Central memory CD4-positive, alpha-beta T cell (primary cell): ENCODE results near the gene SUMF2.
"Not testable (repeated sequence)": the region's sequence is repeated elsewhere in the genome, so short reads cannot be mapped to it uniquely, and the experiment has no call there.

ENCODE experiments used
- DNase-seq: peaks from one replicate; pipeline ENCODE4 v3.0.0; 2022
- total RNA-seq, 3 experiments: gene quantifications; one replicate each; lab custom pipeline; 2026; lab: John Stamatoyannopoulos, UW

The SUMF2 gene
- 78.1 to 118 (median 107) reads per million in 3 experiments for total RNA-seq

- peak; percentile 91 for DNase-seq
Observed at GRCh38 chr7:56063882-56064625, at the start of gene SUMF2. SUMF2 (plus strand) TSS chr7:56064286; CDS start chr7:56064312, 26 bp downstream.

GRCh38 chr7:56017015-56017414, 47.1 kb upstream of the SUMF2 start:
- DNase-seq = not testable (repeated sequence)

GRCh38 chr7:56019501-56019900, 44.6 kb upstream of the SUMF2 start:
- DNase-seq = no peak

GRCh38 chr7:56023500-56023899, 40.6 kb upstream of the SUMF2 start:
- DNase-seq = no peak

- no peak for DNase-seq
Observed at GRCh38 chr7:56026538-56026937, 37.5 kb upstream of the SUMF2 start.

GRCh38 chr7:56028942-56029630, 35.0 kb upstream of the SUMF2 start:
- DNase-seq = no peak

GRCh38 chr7:56030340-56030739, 33.7 kb upstream of the SUMF2 start:
- no peak for DNase-seq

- not testable (repeated sequence) for DNase-seq
Observed at GRCh38 chr7:56031556-56031955, 32.5 kb upstream of the SUMF2 start.

GRCh38 chr7:56032578-56032977, 31.5 kb upstream of the SUMF2 start:
- not testable (repeated sequence) for DNase-seq

GRCh38 chr7:56033671-56034432, 30.2 kb upstream of the SUMF2 start:
- peak; percentile 62 for DNase-seq

- DNase-seq = no peak
Observed at GRCh38 chr7:56040730-56041129, 23.4 kb upstream of the SUMF2 start.

GRCh38 chr7:56045758-56046157, 18.3 kb upstream of the SUMF2 start:
- not testable (repeated sequence) for DNase-seq

- no peak for DNase-seq
Observed at GRCh38 chr7:56046721-56047445, 17.2 kb upstream of the SUMF2 start.

GRCh38 chr7:56047446-56048116, 16.5 kb upstream of the SUMF2 start:
- DNase-seq = not testable (repeated sequence)

- DNase-seq = no peak
Observed at GRCh38 chr7:56048245-56048644, 15.8 kb upstream of the SUMF2 start.

- not testable (repeated sequence) for DNase-seq
Observed at GRCh38 chr7:56048763-56049162, 15.3 kb upstream of the SUMF2 start.

GRCh38 chr7:56051053-56051338, 13.1 kb upstream of the SUMF2 start:
- no peak for DNase-seq

GRCh38 chr7:56051339-56052191, 12.5 kb upstream of the SUMF2 start, which contains the start of the genes CCT6A and PSPH:
CCT6A (plus strand) TSS chr7:56051765; CDS start chr7:56051849, 84 bp downstream.
PSPH (minus strand) TSS chr7:56051444; CDS start chr7:56021212, 30,232 bp downstream.
- DNase-seq = peak; percentile 85

GRCh38 chr7:56053379-56053778, 10.7 kb upstream of the SUMF2 start:
- no peak for DNase-seq

GRCh38 chr7:56053993-56054392, 10.1 kb upstream of the SUMF2 start:
- no peak for DNase-seq

GRCh38 chr7:56062382-56062781, 1.7 kb upstream of the SUMF2 start:
- DNase-seq = no peak
